Measurements from ENCODE around the gene GPATCH4.

DNA sequence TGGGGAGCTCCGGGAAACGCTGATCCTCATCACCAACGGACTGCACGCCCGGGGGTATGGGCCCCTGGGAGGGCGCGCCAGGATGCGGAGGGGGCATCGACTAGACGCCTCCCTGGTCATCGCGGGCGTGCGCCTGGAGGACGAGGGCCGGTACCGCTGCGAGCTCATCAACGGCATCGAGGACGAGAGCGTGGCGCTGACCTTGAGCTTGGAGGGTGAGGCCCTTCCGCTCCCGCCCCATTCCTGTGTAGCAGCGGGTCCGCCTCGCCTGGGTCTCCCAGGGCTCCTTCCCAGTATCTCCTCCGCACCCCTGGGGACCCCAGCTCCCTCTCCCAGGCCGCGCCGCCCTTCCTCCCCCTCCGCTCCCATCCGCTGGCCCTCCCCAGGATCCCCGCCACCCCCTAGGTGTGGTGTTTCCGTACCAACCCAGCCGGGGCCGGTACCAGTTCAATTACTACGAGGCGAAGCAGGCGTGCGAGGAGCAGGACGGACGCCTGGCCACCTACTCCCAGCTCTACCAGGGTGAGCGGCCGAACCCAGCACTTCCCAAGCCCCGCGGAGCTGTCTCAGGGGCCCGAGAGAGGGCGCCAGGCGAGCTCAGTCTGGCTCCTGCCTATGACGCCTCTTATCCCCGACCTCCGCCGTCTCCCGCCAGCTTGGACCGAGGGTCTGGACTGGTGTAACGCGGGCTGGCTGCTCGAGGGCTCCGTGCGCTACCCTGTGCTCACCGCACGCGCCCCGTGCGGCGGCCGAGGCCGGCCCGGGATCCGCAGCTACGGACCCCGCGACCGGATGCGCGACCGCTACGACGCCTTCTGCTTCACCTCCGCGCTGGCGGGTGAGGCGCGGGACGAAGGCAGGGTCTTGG is 22.9 kb upstream of the GPATCH4 start:
- TF ChIP-seq, protein P1, sequence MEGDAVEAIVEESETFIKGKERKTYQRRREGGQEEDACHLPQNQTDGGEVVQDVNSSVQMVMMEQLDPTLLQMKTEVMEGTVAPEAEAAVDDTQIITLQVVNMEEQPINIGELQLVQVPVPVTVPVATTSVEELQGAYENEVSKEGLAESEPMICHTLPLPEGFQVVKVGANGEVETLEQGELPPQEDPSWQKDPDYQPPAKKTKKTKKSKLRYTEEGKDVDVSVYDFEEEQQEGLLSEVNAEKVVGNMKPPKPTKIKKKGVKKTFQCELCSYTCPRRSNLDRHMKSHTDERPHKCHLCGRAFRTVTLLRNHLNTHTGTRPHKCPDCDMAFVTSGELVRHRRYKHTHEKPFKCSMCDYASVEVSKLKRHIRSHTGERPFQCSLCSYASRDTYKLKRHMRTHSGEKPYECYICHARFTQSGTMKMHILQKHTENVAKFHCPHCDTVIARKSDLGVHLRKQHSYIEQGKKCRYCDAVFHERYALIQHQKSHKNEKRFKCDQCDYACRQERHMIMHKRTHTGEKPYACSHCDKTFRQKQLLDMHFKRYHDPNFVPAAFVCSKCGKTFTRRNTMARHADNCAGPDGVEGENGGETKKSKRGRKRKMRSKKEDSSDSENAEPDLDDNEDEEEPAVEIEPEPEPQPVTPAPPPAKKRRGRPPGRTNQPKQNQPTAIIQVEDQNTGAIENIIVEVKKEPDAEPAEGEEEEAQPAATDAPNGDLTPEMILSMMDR (conservative IDR thresholded peaks at IDR 0.05; ENCODE audit: low read depth, low read length) = peak; percentile 45
- no peak for TF ChIP-seq EZH2 (IDR thresholded peaks at IDR 0.05; ENCODE audit: low read length, unreplicated experiment)

Measured in PC-3 (cell line).